GM19324 (cell line): Measurements from ENCODE around the gene PNKD.

Experiments
- ATAC-seq: cut with Tn5 transposase; IDR thresholded peaks from one replicate; pipeline ENCODE4 v1.9.1; 2021; ENCODE audit warnings: mild to moderate bottlenecking, moderate library complexity; ENCODE audit not compliant: unreplicated experiment, low FRiP score

The PNKD gene

GRCh38 chr2:218368621-218369153 lies 98.4 kb downstream of the PNKD start:
- no peak for ATAC-seq

DNA sequence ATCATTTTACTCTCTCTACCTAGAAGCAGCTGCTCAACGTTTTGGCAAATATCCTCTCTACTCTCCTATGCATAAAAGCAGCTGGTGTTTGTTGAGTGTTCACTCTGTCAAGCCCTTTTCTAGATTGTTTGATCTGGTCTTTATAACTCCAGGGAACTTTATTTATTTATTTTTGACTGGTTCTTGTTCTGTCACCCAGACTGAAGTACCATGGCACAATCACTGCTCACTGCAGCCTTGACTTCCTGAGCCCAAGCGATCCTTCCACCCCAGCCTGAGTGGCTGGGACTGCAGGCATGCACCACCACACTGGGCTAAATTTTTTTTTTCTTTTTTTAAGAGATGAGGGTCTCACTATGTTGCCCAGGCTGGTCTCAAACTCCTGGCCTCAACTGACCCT lies 99.0 kb downstream of the PNKD start:
- ATAC-seq: no peak

- ATAC-seq: no peak
These were observed 100.2 kb downstream of the PNKD start for GRCh38 chr2:218370410-218371063.

- no peak for ATAC-seq
These were observed 101.6 kb downstream of the PNKD start for GRCh38 chr2:218371983-218372350.

DNA sequence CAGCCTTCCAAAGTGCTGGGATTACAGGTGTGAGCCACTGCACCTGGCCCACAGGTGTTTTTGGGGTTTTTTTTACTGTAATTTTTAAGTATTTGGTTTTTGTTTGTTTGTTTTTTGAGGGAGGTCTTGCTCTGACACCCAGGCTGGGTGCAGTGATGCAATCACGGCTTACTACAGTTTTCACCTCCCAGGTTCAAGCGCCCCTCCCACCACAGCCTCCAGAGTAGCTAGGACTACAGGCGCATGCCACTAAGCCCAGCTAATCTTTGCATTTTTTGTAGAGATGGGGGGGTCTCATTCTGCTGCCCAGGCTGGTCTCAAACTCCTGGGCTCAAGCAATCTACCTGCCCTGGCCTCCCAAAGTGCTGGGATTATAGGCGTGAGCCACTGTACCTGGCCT lies 104.5 kb downstream of the PNKD start:
- ATAC-seq: no peak

DNA sequence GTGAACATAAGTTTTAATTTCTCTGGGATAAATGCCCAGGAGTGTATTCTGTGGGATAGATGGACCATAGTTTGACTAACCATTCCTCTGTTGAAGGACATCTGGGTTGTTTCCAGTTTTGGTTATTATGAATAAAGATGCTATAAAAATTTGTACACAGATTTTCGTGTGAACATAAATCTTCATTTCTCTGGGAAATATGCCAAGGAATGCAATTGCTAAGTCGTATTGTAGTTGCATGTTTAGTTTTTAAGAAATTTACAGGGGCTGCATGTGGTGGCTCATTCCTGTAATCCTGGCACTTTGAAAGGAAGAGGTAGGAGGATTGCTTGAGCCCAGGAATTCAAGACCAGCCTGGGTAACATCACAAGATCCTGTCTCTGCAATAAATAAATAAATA lies 104.9 kb downstream of the PNKD start:
- no peak for ATAC-seq

GRCh38 chr2:218378053-218378452 lies 107.7 kb downstream of the PNKD start:
- ATAC-seq: no peak

DNA sequence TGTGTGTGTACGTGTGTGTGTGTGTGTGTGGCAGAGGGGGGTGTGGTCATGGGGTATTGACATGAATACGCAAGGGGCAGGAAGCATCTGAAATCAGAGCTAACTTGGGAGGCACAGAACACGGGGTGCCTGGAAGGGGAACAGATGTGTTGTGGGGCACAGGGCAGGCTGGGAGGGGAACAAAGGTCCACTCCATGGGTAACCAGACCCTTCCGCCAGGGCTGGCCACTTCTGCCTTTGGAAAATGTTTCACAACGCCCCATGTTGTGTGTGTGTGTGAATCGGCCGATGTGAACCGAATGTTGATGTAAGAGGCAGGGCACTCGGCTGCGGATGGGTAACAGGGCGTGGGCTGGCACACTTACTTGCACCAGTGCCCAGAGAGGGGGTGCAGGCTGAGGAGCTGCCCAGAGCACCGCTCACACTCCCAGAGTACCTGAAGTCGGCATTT lies 111.6 kb downstream of the PNKD start, which contains the start of gene SLC11A1:
Gene SLC11A1 (plus strand): TSS at position 358 of the 451 bp plus-strand sequence. CDS start 96 bp downstream, outside the sequence.
- ATAC-seq: no peak

DNA sequence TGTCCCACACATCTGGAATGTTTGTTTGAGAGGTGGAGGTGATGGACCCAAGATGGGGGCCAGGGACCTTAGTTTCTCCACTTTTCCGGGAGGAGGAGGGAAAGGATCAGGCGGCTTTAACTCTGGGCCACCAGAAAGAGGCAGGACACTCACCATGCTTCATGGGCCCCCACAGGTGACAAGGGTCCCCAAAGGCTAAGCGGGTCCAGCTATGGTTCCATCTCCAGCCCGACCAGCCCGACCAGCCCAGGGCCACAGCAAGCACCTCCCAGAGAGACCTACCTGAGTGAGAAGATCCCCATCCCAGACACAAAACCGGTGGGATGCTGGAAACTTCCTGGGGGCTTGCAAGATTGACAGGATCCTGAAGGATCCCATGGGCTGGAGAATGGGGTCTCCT lies 112.5 kb downstream of the PNKD start:
- ATAC-seq: no peak

DNA sequence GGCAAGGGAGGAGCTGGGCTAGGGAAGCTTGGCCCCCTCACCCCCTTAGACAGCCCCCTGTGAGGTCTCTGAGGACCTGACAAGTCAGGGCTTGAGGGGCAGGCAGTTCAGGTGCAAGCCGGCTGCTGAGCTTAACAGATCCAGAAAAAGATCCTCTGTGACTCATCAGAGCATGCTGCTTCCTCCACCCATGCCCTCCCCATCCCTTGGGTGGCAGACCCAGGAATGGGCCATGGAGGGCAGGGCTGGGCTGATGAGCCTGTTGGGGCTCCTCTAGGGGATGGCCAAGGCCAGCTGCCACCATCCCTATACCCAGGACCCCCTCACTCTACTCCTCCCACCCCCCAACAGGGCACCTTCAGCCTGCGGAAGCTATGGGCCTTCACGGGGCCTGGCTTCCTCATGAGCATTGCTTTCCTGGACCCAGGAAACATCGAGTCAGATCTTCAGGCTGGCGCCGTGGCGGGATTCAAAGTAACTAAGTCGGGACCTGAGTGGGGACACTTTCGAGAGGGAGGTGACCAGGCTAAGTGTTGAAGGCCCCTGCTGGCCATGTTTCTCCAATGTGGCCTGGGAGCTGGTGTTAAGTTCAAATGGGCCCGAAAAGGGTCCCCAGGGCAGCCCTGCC lies 113.7 kb downstream of the PNKD start:
- ATAC-seq: no peak

DNA sequence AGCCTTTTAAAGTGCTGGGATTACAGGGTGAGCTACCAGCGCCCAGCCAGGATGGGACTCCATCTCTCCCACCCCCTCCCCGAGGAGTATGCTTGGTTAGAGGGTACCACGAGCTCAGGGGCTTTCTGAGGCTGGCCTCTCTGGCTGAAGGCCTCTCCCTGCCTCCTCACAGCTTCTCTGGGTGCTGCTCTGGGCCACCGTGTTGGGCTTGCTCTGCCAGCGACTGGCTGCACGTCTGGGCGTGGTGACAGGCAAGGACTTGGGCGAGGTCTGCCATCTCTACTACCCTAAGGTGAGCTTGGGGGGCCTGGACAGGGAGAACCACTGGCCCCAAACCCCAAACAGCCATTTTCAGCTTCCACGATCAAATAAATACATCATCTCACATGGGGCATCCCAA lies 114.7 kb downstream of the PNKD start:
- ATAC-seq: no peak

DNA sequence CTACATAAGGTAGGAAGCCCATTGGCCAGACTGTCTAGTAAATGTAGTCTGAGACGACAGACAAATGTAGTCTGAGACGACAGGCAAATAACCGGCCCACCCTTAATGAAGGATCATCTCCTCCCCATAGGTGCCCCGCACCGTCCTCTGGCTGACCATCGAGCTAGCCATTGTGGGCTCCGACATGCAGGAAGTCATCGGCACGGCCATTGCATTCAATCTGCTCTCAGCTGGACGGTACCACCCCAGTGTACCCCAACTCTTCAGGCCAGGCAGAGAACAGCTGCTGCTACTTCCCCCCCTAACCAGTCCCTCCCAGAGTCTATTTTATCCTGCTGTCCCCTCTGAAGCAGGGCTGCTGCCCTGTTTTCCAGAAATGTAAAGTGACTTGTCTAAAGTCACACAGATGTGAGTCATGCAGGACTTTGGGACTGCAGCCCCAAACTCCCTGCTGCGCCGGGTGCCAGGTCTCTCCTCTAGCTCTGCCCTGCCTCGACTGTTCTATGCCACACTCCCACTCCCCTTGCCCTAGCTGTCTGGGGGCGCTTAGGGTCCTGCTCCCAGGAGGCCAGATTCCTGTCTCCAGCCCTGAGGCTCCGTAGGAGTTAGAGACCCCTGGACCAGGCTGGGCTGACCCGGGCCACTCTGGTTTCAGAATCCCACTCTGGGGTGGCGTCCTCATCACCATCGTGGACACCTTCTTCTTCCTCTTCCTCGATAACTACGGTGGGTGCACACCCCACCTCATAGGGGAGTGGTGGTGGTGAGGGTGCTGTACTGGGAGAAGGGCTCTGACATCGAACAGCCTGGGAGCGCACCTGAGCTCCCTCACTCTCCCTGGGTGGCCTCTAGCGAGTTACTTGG lies 116.4 kb downstream of the PNKD start:
- ATAC-seq: no peak

DNA sequence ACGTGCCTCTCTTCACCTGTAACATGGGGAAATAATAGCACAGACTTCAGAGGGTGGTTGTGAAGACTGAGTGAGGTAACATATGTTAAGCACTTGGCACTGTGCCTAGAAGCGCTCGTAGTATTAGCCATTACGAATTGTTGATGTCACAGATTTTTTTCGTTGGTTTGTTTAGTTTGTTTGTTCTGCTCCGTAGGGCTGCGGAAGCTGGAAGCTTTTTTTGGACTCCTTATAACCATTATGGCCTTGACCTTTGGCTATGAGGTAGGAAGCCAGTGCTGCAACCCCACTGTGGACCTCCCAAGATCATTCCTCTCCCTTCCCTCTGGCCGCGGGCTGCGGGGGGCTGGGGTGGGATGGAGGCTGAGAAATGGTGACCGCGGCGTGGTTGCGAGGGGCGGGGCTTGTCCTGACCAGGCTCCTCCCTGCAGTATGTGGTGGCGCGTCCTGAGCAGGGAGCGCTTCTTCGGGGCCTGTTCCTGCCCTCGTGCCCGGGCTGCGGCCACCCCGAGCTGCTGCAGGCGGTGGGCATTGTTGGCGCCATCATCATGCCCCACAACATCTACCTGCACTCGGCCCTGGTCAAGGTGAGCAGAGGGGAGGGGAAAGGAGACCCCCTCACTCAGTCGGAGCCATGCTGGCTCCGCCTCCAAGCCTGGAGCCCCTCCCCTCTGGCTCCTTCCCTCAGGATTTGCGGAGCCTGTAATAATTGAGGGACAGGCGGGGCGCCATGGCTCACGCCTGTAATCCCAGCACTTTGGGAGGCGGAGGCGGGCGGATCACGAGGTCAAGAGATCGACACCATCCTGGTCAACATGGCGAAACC lies 117.3 kb downstream of the PNKD start:
- no peak for ATAC-seq

DNA sequence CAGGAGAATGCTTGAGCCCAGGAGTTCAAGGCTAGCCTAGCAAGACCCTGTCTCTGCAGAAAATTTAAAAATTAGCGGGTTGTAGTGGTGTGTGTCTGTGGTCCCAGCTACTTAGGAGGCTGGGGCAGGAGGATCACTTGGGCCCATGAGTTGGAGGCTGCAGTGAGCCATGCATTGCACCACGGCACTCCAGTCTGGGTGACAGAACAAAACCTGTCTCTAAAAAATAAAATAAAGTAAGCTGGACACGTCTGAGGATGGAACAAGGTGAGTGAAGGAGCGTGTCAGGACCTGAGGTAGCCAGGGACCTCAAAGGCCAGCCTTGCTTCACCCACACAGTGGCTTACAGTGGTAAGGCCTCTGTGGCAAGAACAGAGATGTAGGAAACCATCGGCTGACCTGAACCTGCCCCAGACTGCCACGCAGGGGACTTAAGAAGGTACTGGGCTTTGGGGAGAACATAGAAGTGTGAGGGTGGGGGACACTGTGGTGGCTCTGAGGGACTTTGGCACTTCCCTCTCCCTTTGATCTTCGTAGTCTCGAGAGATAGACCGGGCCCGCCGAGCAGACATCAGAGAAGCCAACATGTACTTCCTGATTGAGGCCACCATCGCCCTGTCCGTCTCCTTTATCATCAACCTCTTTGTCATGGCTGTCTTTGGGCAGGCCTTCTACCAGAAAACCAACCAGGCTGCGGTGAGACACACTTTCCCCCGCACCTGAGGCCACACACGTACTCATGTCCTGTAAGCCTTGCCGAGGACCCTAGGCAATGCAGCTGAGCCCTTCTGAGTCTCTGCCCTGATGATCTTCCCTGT lies 119.2 kb downstream of the PNKD start:
- no peak for ATAC-seq

DNA sequence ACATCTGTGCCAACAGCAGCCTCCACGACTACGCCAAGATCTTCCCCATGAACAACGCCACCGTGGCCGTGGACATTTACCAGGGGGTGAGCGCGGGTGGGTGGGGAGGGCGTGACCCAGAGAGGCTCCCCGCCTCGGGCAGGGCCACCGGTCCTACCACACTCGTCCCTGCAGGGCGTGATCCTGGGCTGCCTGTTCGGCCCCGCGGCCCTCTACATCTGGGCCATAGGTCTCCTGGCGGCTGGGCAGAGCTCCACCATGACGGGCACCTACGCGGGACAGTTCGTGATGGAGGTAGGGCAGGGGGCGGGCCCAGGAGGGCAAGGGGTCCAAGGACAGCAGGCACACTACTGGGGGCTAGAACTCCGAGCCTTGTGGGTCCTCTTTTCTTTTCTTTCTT lies 120.9 kb downstream of the PNKD start:
- ATAC-seq: no peak

- ATAC-seq: no peak
These were observed 122.1 kb downstream of the PNKD start for GRCh38 chr2:218392459-218392858.

GRCh38 chr2:218392891-218393462 lies 122.7 kb downstream of the PNKD start:
- ATAC-seq: no peak

- ATAC-seq: no peak
These were observed 123.5 kb downstream of the PNKD start for GRCh38 chr2:218393750-218394290.
